Chondrocyte (in vitro differentiated cells): Measurements from ENCODE around the gene KLK3. TPM values are rescaled to one million over a fixed set of nuclear protein-coding genes. Genes with fewer than 3 reads are reported as not detected.

Experiments
- DNase-seq: peaks from one replicate; pipeline ENCODE4 v3.0.0; 2021; ENCODE audit warnings: mixed read lengths, low spot score
- H3K27ac Mint-ChIP-seq: one replicate; pipeline ENCODE4 v1.8.0; 2021; ENCODE audit warnings: mild to moderate bottlenecking, moderate library complexity, mixed read lengths; ENCODE audit not compliant: unreplicated experiment
- H3K27me3 Mint-ChIP-seq: 2 replicates; pipeline ENCODE4 v1.8.0; 2021; ENCODE audit warnings: low read depth, mixed read lengths
- H3K36me3 Mint-ChIP-seq: 2 replicates; pipeline ENCODE4 v1.8.0; 2021; ENCODE audit warnings: low read depth, mixed read lengths
- H3K4me1 Mint-ChIP-seq: 2 replicates; pipeline ENCODE4 v1.8.0; 2021; ENCODE audit warnings: low read depth, mild to moderate bottlenecking, mixed read lengths
- H3K4me3 Mint-ChIP-seq: one replicate; pipeline ENCODE4 v1.8.0; 2021; ENCODE audit warnings: mild to moderate bottlenecking, moderate library complexity, mixed read lengths; ENCODE audit not compliant: unreplicated experiment
- H3K9me3 Mint-ChIP-seq: 2 replicates; pipeline ENCODE4 v1.8.0; 2021; ENCODE audit warnings: low read depth, mixed read lengths
- total RNA-seq: library from RNA; stranded (reverse); gene quantifications from 3 replicates; pipeline ENCODE4 v1.2.1, GENCODE V29; 2021
- TF ChIP-seq, protein P1 (sequence below): fragments of 200-600 bp; sonication (generic); IDR thresholded peaks from 2 replicates; pipeline ENCODE4 v1.5.0; 2021; ENCODE audit warnings: antibody characterized with exemption, mild to moderate bottlenecking, moderate library complexity

Gene KLK3
- total RNA-seq, 1 donor from 2014 or later = not detected

GRCh38 chr19:50857366-50857765 is 2.7 kb downstream of the KLK3 start:
- TF ChIP-seq, protein P1, sequence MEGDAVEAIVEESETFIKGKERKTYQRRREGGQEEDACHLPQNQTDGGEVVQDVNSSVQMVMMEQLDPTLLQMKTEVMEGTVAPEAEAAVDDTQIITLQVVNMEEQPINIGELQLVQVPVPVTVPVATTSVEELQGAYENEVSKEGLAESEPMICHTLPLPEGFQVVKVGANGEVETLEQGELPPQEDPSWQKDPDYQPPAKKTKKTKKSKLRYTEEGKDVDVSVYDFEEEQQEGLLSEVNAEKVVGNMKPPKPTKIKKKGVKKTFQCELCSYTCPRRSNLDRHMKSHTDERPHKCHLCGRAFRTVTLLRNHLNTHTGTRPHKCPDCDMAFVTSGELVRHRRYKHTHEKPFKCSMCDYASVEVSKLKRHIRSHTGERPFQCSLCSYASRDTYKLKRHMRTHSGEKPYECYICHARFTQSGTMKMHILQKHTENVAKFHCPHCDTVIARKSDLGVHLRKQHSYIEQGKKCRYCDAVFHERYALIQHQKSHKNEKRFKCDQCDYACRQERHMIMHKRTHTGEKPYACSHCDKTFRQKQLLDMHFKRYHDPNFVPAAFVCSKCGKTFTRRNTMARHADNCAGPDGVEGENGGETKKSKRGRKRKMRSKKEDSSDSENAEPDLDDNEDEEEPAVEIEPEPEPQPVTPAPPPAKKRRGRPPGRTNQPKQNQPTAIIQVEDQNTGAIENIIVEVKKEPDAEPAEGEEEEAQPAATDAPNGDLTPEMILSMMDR = no peak
- no peak for DNase-seq
- Mint-ChIP-seq H3K9me3 (no peaks in the 10 kb centered on the region), H3K4me1 (no peaks in the 10 kb centered on the region), H3K27me3 (peaks cover 29% of the 10 kb centered on the region), H3K4me3 (no peak overlapping the region), H3K36me3 (no peaks in the 10 kb centered on the region), H3K27ac (no peak overlapping the region)

DNA sequence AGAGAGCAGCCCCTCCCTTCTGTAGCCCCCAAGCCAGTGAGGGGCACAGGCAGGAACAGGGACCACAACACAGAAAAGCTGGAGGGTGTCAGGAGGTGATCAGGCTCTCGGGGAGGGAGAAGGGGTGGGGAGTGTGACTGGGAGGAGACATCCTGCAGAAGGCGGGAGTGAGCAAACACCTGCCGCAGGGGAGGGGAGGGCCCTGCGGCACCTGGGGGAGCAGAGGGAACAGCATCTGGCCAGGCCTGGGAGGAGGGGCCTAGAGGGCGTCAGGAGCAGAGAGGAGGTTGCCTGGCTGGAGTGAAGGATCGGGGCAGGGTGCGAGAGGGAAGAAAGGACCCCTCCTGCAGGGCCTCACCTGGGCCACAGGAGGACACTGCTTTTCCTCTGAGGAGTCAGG is 4.2 kb downstream of the KLK3 start:
- Mint-ChIP-seq H3K27ac (no peak overlapping the region), H3K4me1 (no peaks in the 10 kb centered on the region), H3K27me3 (peaks cover 30% of the 10 kb centered on the region), H3K9me3 (no peaks in the 10 kb centered on the region), H3K36me3 (no peaks in the 10 kb centered on the region), H3K4me3 (no peak overlapping the region)
- TF ChIP-seq, protein P1 = no peak
- DNase-seq = no peak

- Mint-ChIP-seq H3K9me3 (no peaks in the 10 kb centered on the region), H3K27ac (no peak overlapping the region), H3K36me3 (no peaks in the 10 kb centered on the region), H3K4me3 (no peak overlapping the region), H3K4me1 (no peaks in the 10 kb centered on the region), H3K27me3 (peaks cover 31% of the 10 kb centered on the region)
- DNase-seq = no peak
- TF ChIP-seq, protein P1 = no peak
Measured at GRCh38 chr19:50859849-50860248, 5.1 kb downstream of the KLK3 start.

DNA sequence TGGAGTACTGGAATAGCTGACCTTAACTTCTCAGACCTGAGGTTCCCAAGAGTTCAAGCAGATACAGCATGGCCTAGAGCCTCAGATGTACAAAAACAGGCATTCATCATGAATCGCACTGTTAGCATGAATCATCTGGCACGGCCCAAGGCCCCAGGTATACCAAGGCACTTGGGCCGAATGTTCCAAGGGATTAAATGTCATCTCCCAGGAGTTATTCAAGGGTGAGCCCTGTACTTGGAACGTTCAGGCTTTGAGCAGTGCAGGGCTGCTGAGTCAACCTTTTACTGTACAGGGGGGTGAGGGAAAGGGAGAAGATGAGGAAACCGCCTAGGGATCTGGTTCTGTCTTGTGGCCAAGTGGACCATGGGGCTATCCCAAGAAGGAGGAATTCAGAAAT is 6.3 kb downstream of the KLK3 start:
- Mint-ChIP-seq H3K36me3 (no peaks in the 10 kb centered on the region), H3K4me1 (no peaks in the 10 kb centered on the region), H3K27ac (no peak overlapping the region), H3K4me3 (no peak overlapping the region), H3K9me3 (no peaks in the 10 kb centered on the region), H3K27me3 (peaks cover 32% of the 10 kb centered on the region)
- DNase-seq = no peak
- TF ChIP-seq, protein P1 = no peak

GRCh38 chr19:50861496-50862286 is 7.0 kb downstream of the KLK3 start:
- H3K4me3 Mint-ChIP-seq = no peak overlapping the region
- no peaks in the 10 kb centered on the region for H3K4me1 Mint-ChIP-seq
- H3K36me3 Mint-ChIP-seq = no peaks in the 10 kb centered on the region
- H3K27ac Mint-ChIP-seq = no peak overlapping the region
- peaks cover 29% of the 10 kb centered on the region for H3K27me3 Mint-ChIP-seq
- TF ChIP-seq, protein P1 = no peak
- no peaks in the 10 kb centered on the region for H3K9me3 Mint-ChIP-seq
- no peak for DNase-seq
